GM23338 (cell line): ENCODE measurements around the gene NUDT21. TPM values are rescaled to one million over a fixed set of nuclear protein-coding genes. Genes with fewer than 3 reads are reported as not detected.
"Not testable (repeated sequence)": the region's sequence is repeated elsewhere in the genome, so short reads cannot be mapped to it uniquely, and the experiment has no call there.

Source experiments
- ATAC-seq: fragments of 200-7000 bp; cut with Tn5 transposase; 3 replicates; pipeline ENCODE4 v1.9.1; 2020
- DNase-seq: peaks from one replicate; pipeline ENCODE4 v3.0.0-alpha.2; 2015; ENCODE audit warnings: low spot score
- H2AFZ ChIP-seq: fragments of 200-600 bp; sonication (generic); 2 replicates; pipeline ENCODE4 v1.8.0; 2016; ENCODE audit warnings: antibody characterized with exemption, mild to moderate bottlenecking, moderate library complexity
- H3F3A ChIP-seq: fragments of 200-600 bp; sonication (generic); replicated peaks from 2 replicates; pipeline ENCODE4 v1.8.0; 2017; ENCODE audit warnings: antibody characterized with exemption, mixed run types, low read depth
- H3K27ac ChIP-seq: fragments of 200-600 bp; sonication (generic); 2 replicates; pipeline ENCODE4 v1.6.1; 2016; ENCODE audit warnings: low read depth
- H3K27me3 ChIP-seq: fragments of 200-600 bp; sonication (generic); 2 replicates; pipeline ENCODE4 v1.8.0; 2016; ENCODE audit warnings: mild to moderate bottlenecking, mixed run types, moderate library complexity; ENCODE audit not compliant: insufficient read depth
- H3K36me3 ChIP-seq: fragments of 200-600 bp; sonication (generic); 2 replicates; pipeline ENCODE4 v1.8.0; 2016; ENCODE audit warnings: mild to moderate bottlenecking; ENCODE audit not compliant: insufficient read depth
- H3K4me1 ChIP-seq: fragments of 200-600 bp; sonication (generic); 2 replicates; pipeline ENCODE4 v1.8.0; 2016; ENCODE audit warnings: mild to moderate bottlenecking, moderate library complexity; ENCODE audit not compliant: insufficient read depth
- H3K4me2 ChIP-seq: fragments of 200-600 bp; sonication (generic); 2 replicates; pipeline ENCODE4 v1.7.1; 2017; ENCODE audit warnings: mixed run types
- H3K4me3 ChIP-seq: fragments of 200-600 bp; sonication (generic); 2 replicates; pipeline ENCODE4 v1.6.1; 2016; ENCODE audit warnings: mixed run types
- H3K79me2 ChIP-seq: fragments of 200-600 bp; sonication (generic); replicated peaks from 2 replicates; pipeline ENCODE4 v1.8.0; 2017; ENCODE audit warnings: mild to moderate bottlenecking; ENCODE audit not compliant: insufficient read depth
- H3K9me2 ChIP-seq: fragments of 200-600 bp; sonication (generic); 2 replicates; pipeline ENCODE4 v1.8.0; 2017; ENCODE audit not compliant: insufficient read depth
- H4K20me1 ChIP-seq: fragments of 200-600 bp; sonication (generic); replicated peaks from 2 replicates; pipeline ENCODE4 v1.8.0; 2017; ENCODE audit warnings: mild to moderate bottlenecking; ENCODE audit not compliant: insufficient read depth
- H3K27ac Mint-ChIP-seq: 2 replicates; pipeline ENCODE4 v1.8.0; 2020; ENCODE audit warnings: inconsistent platforms, mild to moderate bottlenecking, moderate library complexity, mixed read lengths
- H3K27me3 Mint-ChIP-seq: 3 replicates; pipeline ENCODE4 v1.8.0; 2022; ENCODE audit warnings: low read depth, mild to moderate bottlenecking, moderate library complexity, mixed read lengths, inconsistent platforms; ENCODE audit not compliant: insufficient read depth, poor library complexity
- H3K36me3 Mint-ChIP-seq: 3 replicates; pipeline ENCODE4 v1.8.0; 2021; ENCODE audit warnings: low read depth, mild to moderate bottlenecking, inconsistent platforms, moderate library complexity, mixed read lengths
- H3K4me1 Mint-ChIP-seq: 3 replicates; pipeline ENCODE4 v1.8.0; 2020; ENCODE audit warnings: mild to moderate bottlenecking, inconsistent platforms, mixed read lengths
- H3K4me3 Mint-ChIP-seq: 3 replicates; pipeline ENCODE4 v1.8.0; 2021; ENCODE audit warnings: moderate library complexity, mild to moderate bottlenecking, inconsistent platforms, mixed read lengths
- H3K9me3 Mint-ChIP-seq: 3 replicates; pipeline ENCODE4 v1.8.0; 2020; ENCODE audit warnings: moderate library complexity, mild to moderate bottlenecking, inconsistent platforms, mixed read lengths
- CREB1 ChIP-seq: fragments of 250-450 bp; sonication (Bioruptor Pico); IDR thresholded peaks from 2 replicates; pipeline ENCODE4 v1.5.0; 2020; ENCODE audit warnings: low read depth, mild to moderate bottlenecking, moderate library complexity
- CTCF ChIP-seq, 2 experiments: fragments of 200-600 bp in 1 of 2; sonication (generic) in 1 of 2; conservative IDR thresholded peaks; 2 replicates each; pipeline versions ENCODE4 v1.5.1 to v1.6.1; 2016 to 2017; ENCODE audit warnings: antibody characterized with exemption in 2 of 2, low read depth in 2 of 2, mild to moderate bottlenecking in 2 of 2, moderate library complexity in 1 of 2
- EZH2 ChIP-seq: fragments of 200-600 bp; sonication (generic); IDR thresholded peaks from one replicate; pipeline ENCODE4 v1.8.0; 2017; ENCODE audit warnings: antibody characterized with exemption, mild to moderate bottlenecking, low read depth; ENCODE audit not compliant: unreplicated experiment
- JUNB ChIP-seq: IDR thresholded peaks from one replicate; pipeline ENCODE4 v1.6.1; 2016; ENCODE audit warnings: antibody characterized with exemption; ENCODE audit not compliant: unreplicated experiment
- NANOG ChIP-seq: IDR thresholded peaks from 2 replicates; pipeline ENCODE4 v1.6.1; 2016; ENCODE audit warnings: antibody characterized with exemption, borderline replicate concordance
- POLR2AphosphoS5 ChIP-seq: IDR thresholded peaks from 2 replicates; pipeline ENCODE4 v1.6.1; 2016; ENCODE audit warnings: antibody characterized with exemption, low read depth
- ZNF114 ChIP-seq: fragments of 250-450 bp; sonication (Bioruptor Pico); IDR thresholded peaks from 2 replicates; pipeline ENCODE4 v1.5.0; 2020; ENCODE audit warnings: mild to moderate bottlenecking, moderate library complexity
- polyA plus RNA-seq: library from polyadenylated mRNA; unstranded; fragments of >200 nt; fragmentation: Nextera tagmentation; extraction: Ambion mirVana; gene quantifications from 2 replicates; pipeline ENCODE4 v1.2.1, GENCODE V29; 2016
- total RNA-seq: library from RNA; depleted of rRNA; stranded (reverse); fragments of >200 nt; shearing (Covaris generic); gene quantifications from 2 replicates; pipeline ENCODE4 v1.2.3, GENCODE V29; 2014
- TF ChIP-seq, protein P1 (sequence below): IDR thresholded peaks from 2 replicates; pipeline ENCODE4 v1.6.1; 2016; ENCODE audit warnings: antibody characterized with exemption

The NUDT21 gene
- total and polyA plus RNA-seq, 2 experiments from 2014 or later = 83.4 to 132 TPM

GRCh38 chr16:56491657-56492261 lies 40.6 kb upstream of the NUDT21 start:
- Mint-ChIP-seq H3K4me1 (no peaks in the 10 kb centered on the region), H3K9me3 (no peaks in the 10 kb centered on the region), H3K27ac (no peak overlapping the region), H3K27me3 (peaks cover 2% of the 10 kb centered on the region), H3K36me3 (no peaks in the 10 kb centered on the region), H3K4me3 (no peak overlapping the region)
- H3K9me2 ChIP-seq = no peaks in the 10 kb centered on the region
- no peaks in the 10 kb centered on the region for H3F3A ChIP-seq
- H3K27ac ChIP-seq = no peak overlapping the region
- DNase-seq (no peak), ATAC-seq (no peak)
- no peak overlapping the region for H3K4me2 ChIP-seq
- TF ChIP-seq, protein P1, sequence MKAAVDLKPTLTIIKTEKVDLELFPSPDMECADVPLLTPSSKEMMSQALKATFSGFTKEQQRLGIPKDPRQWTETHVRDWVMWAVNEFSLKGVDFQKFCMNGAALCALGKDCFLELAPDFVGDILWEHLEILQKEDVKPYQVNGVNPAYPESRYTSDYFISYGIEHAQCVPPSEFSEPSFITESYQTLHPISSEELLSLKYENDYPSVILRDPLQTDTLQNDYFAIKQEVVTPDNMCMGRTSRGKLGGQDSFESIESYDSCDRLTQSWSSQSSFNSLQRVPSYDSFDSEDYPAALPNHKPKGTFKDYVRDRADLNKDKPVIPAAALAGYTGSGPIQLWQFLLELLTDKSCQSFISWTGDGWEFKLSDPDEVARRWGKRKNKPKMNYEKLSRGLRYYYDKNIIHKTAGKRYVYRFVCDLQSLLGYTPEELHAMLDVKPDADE = no peak
- no peaks in the 10 kb centered on the region for H4K20me1 ChIP-seq
- H3K36me3 ChIP-seq = no peaks in the 10 kb centered on the region
- H3K4me3 ChIP-seq = no peak overlapping the region
- H3K4me1 ChIP-seq = no peaks in the 10 kb centered on the region
- no peaks in the 10 kb centered on the region for H3K27me3 ChIP-seq
- no peak overlapping the region for H2AFZ ChIP-seq
- H3K79me2 ChIP-seq = no peaks in the 10 kb centered on the region

DNA sequence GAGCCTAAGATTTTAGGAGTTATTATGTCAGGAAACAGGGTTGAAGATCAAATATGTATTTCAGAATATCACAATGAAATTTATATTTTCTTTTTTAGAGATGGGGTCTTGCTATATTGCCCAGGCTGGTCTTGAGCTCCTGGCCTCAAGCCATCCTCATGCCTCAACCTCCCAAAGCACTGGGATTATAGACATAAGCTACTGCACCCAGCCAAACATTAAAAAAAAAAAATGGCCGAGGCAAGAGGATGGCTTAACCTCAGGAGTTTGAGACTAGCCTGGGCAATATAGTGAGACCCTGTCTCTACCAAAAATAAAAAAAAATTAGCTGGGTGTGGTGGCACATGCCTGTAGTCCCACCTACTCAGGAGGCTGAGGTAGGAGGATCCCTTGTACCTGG lies 37.7 kb upstream of the NUDT21 start:
- not testable (repeated sequence) for H3K27me3 Mint-ChIP-seq, H3K9me2 ChIP-seq

DNA sequence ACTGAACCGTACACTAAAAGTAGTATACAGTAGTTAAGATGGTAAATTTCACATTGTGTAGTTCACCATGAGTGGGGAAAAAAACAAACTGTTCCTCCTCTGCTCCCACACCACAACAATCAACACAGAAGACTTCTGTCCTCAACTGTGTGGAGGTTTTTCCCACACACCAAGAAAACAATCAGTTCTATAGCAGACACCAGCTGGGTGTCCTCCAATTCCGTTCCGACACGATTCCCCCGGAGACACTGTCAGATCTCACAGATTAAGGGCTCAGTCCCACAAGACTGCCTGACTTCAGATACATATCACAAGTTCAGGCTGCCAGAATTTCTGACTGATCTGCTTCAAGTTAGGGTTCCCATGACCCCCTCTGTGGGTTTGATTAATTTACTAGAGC lies 36.9 kb upstream of the NUDT21 start:
- Mint-ChIP-seq H3K4me1 (no peaks in the 10 kb centered on the region), H3K36me3 (no peaks in the 10 kb centered on the region), H3K9me3 (no peaks in the 10 kb centered on the region), H3K27ac (no peak overlapping the region), H3K27me3 (peaks cover 2% of the 10 kb centered on the region), H3K4me3 (no peak overlapping the region)
- H3K27ac ChIP-seq = no peak overlapping the region
- ATAC-seq (no peak), DNase-seq (no peak)
- no peaks in the 10 kb centered on the region for H3F3A ChIP-seq
- no peak overlapping the region for H3K4me2 ChIP-seq
- H3K27me3 ChIP-seq = no peaks in the 10 kb centered on the region
- H3K36me3 ChIP-seq = no peaks in the 10 kb centered on the region
- no peaks in the 10 kb centered on the region for H3K4me1 ChIP-seq
- H2AFZ ChIP-seq = no peak overlapping the region
- no peaks in the 10 kb centered on the region for H3K79me2 ChIP-seq
- H3K4me3 ChIP-seq = no peak overlapping the region
- H4K20me1 ChIP-seq = no peaks in the 10 kb centered on the region
- H3K9me2 ChIP-seq = no peaks in the 10 kb centered on the region
- TF ChIP-seq JUNB (no peak), CTCF (conservative IDR thresholded peaks at IDR 0.05; ENCODE audit: low read depth in 2 of 2) (no peak), EZH2 (no peak), NANOG (no peak), CREB1 (CRISPR knock-in tag) (no peak), POLR2AphosphoS5 (no peak), ZNF114 (CRISPR knock-in tag) (no peak)
- TF ChIP-seq, protein P1 = no peak

More for the DNA sequence above, 37.7 kb upstream of the NUDT21 start:
- not testable (repeated sequence) for H3K27me3 ChIP-seq, H4K20me1 ChIP-seq, H3K27ac Mint-ChIP-seq, H3K4me1 ChIP-seq, H2AFZ ChIP-seq, H3K27ac ChIP-seq, H3K4me3 ChIP-seq, DNase-seq, ATAC-seq, H3K4me3 Mint-ChIP-seq, H3K4me2 ChIP-seq, H3F3A ChIP-seq, H3K36me3 ChIP-seq, H3K79me2 ChIP-seq, H3K36me3 Mint-ChIP-seq, H3K9me3 Mint-ChIP-seq, H3K4me1 Mint-ChIP-seq
